Endothelial cell of umbilical vein (primary cell): Measurements from ENCODE around the gene INPP5F. TPM values are rescaled to one million over a fixed set of nuclear protein-coding genes. Genes with fewer than 3 reads are reported as not detected.

Experiments
- BruUV-seq: library from RNA; stranded (reverse); fragments of 400-500 nt; replicated peaks from 2 replicates; lab custom pipeline; 2021; lab: Mats Ljungman, UMichigan
- CTCF ChIA-PET: fragments of 300-600, 350-600 bp; sonication (Branson Sonifier 250); formaldehyde crosslinking; loops from one replicate; lab custom pipeline; 2021; ENCODE audit warnings: antibody characterized with exemption, inconsistent platforms; lab: Charles Lee
- POLR2A ChIA-PET: fragments of 300-600, 350-600 bp; sonication (Branson Sonifier 250); formaldehyde crosslinking; loops from one replicate; lab custom pipeline; 2021; ENCODE audit warnings: antibody characterized with exemption, inconsistent platforms; lab: Charles Lee
- DNase-seq: peaks from one replicate; pipeline ENCODE4 v3.0.0-alpha.2; 2011; ENCODE audit warnings: low read depth, low spot score
- FAIRE-seq: peaks from 2 replicates; lab custom pipeline; 2011; peaks lifted over from hg19 to GRCh38; lab: Jason Lieb, UNC
- H2AFZ ChIP-seq: 2 replicates; pipeline ENCODE4 v1.6.0; 2012; ENCODE audit warnings: low read depth, low read length, control low read depth, inconsistent platforms
- H3K27ac ChIP-seq: 2 replicates; pipeline ENCODE4 v1.5.1; 2011; ENCODE audit warnings: low read depth, mild to moderate bottlenecking, control low read depth, low read length, moderate library complexity; ENCODE audit not compliant: insufficient read depth
- H3K27me3 ChIP-seq, 2 experiments: 2 replicates each; pipeline versions ENCODE4 v1.6.0 to v1.6.1; 2011; ENCODE audit warnings: low read length in 2 of 2, mixed read lengths in 1 of 2; ENCODE audit not compliant: control insufficient read depth in 2 of 2, insufficient read depth in 2 of 2
- H3K36me3 ChIP-seq, 2 experiments: 2 replicates in 1 of 2; 3 replicates in 1 of 2; pipeline ENCODE4 v1.5.1; 2011; ENCODE audit warnings: low read length in 2 of 2, mild to moderate bottlenecking in 1 of 2, moderate library complexity in 1 of 2; ENCODE audit not compliant: control insufficient read depth in 2 of 2, insufficient read depth in 2 of 2; ENCODE audit errors: extremely low read depth in 1 of 2
- H3K4me1 ChIP-seq: 3 replicates; pipeline ENCODE4 v1.5.1; 2011; ENCODE audit warnings: mild to moderate bottlenecking, low read length; ENCODE audit not compliant: control insufficient read depth, insufficient read depth; ENCODE audit errors: extremely low read depth
- H3K4me2 ChIP-seq: 2 replicates; pipeline ENCODE4 v1.6.1; 2011; ENCODE audit warnings: low read length, control low read depth, mixed read lengths; ENCODE audit not compliant: insufficient read depth
- H3K4me3 ChIP-seq, 3 experiments: fragments of 200-600 bp in 1 of 3; sonication (generic), shearing (Covaris generic) in 1 of 3; replicated peaks in 1 of 3; 2 replicates each; pipeline ENCODE4 v1.5.1; 2011 to 2016; ENCODE audit warnings: control low read depth in 3 of 3, low read length in 3 of 3, mild to moderate bottlenecking in 2 of 3, inconsistent platforms in 1 of 3, low read depth in 1 of 3, moderate library complexity in 1 of 3; ENCODE audit not compliant: insufficient read depth in 1 of 3
- H3K79me2 ChIP-seq: 2 replicates; pipeline ENCODE4 v1.6.0; 2012; ENCODE audit warnings: low read length, inconsistent platforms; ENCODE audit not compliant: control insufficient read depth, insufficient read depth
- H3K9ac ChIP-seq: replicated peaks from 2 replicates; pipeline ENCODE3; 2011; ENCODE audit warnings: low read length, control low read depth; ENCODE audit not compliant: insufficient read depth; ENCODE audit errors: extremely low read depth
- H3K9me1 ChIP-seq: replicated peaks from 3 replicates; pipeline ENCODE4 v1.6.0; 2011; ENCODE audit warnings: mild to moderate bottlenecking, low read length; ENCODE audit not compliant: control insufficient read depth, insufficient read depth; ENCODE audit errors: extremely low read depth
- H3K9me3 ChIP-seq: replicated peaks from 2 replicates; pipeline ENCODE4 v1.5.1; 2012; ENCODE audit warnings: low read length, inconsistent platforms; ENCODE audit not compliant: control insufficient read depth, insufficient read depth
- H4K20me1 ChIP-seq: replicated peaks from 2 replicates; pipeline ENCODE3; 2011; ENCODE audit warnings: mild to moderate bottlenecking, low read length; ENCODE audit not compliant: control insufficient read depth, insufficient read depth; ENCODE audit errors: extremely low read depth
- dilution Hi-C: fragments of 300-500 bp; cut with MboI; formaldehyde crosslinking; loops from one replicate; pipeline ENCODE4 v1.15.0; 2019; ENCODE audit warnings: low sequenced_read_pairs; ENCODE audit not compliant: extremely low pct_ligation_motif_present
- intact Hi-C: fragments of 100-400 bp; cut with micrococcal nuclease; formaldehyde crosslinking; loops from one replicate; pipeline ENCODE4 v1.10.0; 2022
- polyA plus RNA-seq, 4 experiments: library from polyadenylated mRNA; depleted of rRNA in 3 of 4; stranded (reverse) in 3 of 4; unstranded in 1 of 4; fragments of >200 nt; gene quantifications; 2 replicates each; pipeline versions ENCODE4 v1.2.1 to v1.2.3, GENCODE V29; 2011 to 2012; ENCODE audit warnings: missing spikeins in 1 of 4
- total RNA-seq: library from RNA; stranded (reverse); gene quantifications from 2 replicates; pipeline ENCODE4 v1.2.3, GENCODE V29; 2021
- TF ChIP-seq, protein P1 (sequence below): IDR thresholded peaks from 2 replicates; pipeline ENCODE4 v1.6.1; 2011; ENCODE audit not compliant: insufficient read depth, insufficient read length
- TF ChIP-seq, protein P2 (sequence below), 2 donors: IDR thresholded peaks; 1 replicate in 1 of 2; 2 replicates in 1 of 2; pipeline ENCODE4 v1.5.1; 2011; ENCODE audit warnings: low read length in 2 of 2, mild to moderate bottlenecking in 2 of 2, moderate library complexity in 2 of 2, control low read depth in 1 of 2, inconsistent platforms in 1 of 2, low read depth in 1 of 2; ENCODE audit not compliant: insufficient read depth in 1 of 2; ENCODE audit errors: extremely low read depth in 1 of 2

Gene INPP5F
- total and polyA plus RNA-seq, 2 donors (not counting 3 experiments of a cell fraction or from before 2014, with no cell fraction given): 6.1 to 20.3 TPM

DNA sequence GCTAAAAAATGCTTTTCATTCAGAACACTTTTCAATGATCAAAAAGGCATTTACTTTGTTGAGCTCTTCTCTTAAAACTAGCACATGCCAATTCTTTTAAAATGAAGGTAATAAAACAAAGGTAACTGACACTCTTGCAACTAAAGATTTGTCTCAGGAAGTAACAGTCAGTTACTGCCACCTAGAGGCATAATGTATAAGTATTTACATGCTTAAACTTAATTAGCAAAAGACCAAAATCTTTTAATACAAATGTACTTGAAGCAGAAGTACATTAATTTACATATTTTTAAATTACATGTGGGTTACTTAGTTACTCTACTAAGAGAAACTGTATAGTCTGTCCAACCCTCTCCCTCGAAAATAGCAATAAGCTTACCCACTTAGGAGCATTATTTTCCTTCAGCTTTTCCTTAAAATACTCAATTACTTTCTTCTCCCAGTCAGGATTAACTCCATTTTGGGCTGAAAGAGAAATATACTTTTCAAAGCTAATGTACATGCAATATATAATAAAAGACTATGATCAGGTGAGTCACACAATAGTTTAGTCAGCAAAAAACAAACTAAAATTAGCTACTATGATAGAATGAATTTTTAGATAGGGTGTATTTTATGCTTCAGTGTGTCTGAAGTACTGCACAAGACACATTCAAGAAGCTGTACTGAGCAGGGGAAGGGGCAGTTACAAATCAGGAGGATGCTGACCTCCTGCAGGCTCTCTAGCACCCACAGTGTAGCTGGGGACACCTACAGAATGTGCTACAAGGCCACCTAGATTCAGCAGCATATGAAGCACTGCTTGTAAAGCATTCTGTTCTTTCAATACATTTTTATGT is 133.8 kb downstream of the INPP5F start:
- Histone ChIP-seq H3K4me3 (no peak overlapping the region), H3K27me3 (no peaks in the 10 kb centered on the region), H2AFZ (no peak overlapping the region), H4K20me1 (no peaks in the 10 kb centered on the region), H3K79me2 (peaks cover 67% of the 10 kb centered on the region), H3K9ac (no peak overlapping the region), H3K4me1 (peaks cover 5% of the 10 kb centered on the region), H3K27ac (no peak overlapping the region), H3K9me3 (no peaks in the 10 kb centered on the region), H3K36me3 (peaks cover 2 to 10% of the 10 kb centered on the region in 2 experiments), H3K4me2 (no peak overlapping the region), H3K9me1 (no peaks in the 10 kb centered on the region)
- BruUV-seq: no TSS peak
- intact Hi-C loops (loop anchor here (1.0 kb wide), 3 partner anchors 109 to 251 kb away; no protein-coding TSS in a partner anchor), dilution Hi-C loops (no loop called here)
- DNase-seq (peak; percentile 74), FAIRE-seq (no peak)
- ChIA-PET CTCF (interaction anchor here (0.7 to 8.1 kb wide), 45 partner anchors 8 to 660 kb away, joined by 3 to 280 read pairs (median 5); partner anchors contain the start of genes INPP5F, MCMBP and SEC23IP), POLR2A (interaction anchor here (1.0 to 1.6 kb wide), 2 partner anchors 13 to 109 kb away, joined by 3 to 5 read pairs; partner anchors contain the start of gene MCMBP)
- TF ChIP-seq, protein P1, sequence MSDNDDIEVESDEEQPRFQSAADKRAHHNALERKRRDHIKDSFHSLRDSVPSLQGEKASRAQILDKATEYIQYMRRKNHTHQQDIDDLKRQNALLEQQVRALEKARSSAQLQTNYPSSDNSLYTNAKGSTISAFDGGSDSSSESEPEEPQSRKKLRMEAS: no peak
- TF ChIP-seq, protein P2, sequence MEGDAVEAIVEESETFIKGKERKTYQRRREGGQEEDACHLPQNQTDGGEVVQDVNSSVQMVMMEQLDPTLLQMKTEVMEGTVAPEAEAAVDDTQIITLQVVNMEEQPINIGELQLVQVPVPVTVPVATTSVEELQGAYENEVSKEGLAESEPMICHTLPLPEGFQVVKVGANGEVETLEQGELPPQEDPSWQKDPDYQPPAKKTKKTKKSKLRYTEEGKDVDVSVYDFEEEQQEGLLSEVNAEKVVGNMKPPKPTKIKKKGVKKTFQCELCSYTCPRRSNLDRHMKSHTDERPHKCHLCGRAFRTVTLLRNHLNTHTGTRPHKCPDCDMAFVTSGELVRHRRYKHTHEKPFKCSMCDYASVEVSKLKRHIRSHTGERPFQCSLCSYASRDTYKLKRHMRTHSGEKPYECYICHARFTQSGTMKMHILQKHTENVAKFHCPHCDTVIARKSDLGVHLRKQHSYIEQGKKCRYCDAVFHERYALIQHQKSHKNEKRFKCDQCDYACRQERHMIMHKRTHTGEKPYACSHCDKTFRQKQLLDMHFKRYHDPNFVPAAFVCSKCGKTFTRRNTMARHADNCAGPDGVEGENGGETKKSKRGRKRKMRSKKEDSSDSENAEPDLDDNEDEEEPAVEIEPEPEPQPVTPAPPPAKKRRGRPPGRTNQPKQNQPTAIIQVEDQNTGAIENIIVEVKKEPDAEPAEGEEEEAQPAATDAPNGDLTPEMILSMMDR (IDR thresholded peaks at IDR 0.05; ENCODE audit: extremely low read depth in 1 of 2, insufficient read depth in 1 of 2, low read depth in 1 of 2, low read length in 2 of 2): peak; percentile 27 to 36
